HG03066 (cell line): ENCODE results near the gene OR4K17.
"Not testable (repeated sequence)": the region's sequence is repeated elsewhere in the genome, so short reads cannot be mapped to it uniquely, and the experiment has no call there.

Experiments used
- ATAC-seq: cut with Tn5 transposase; IDR thresholded peaks from one replicate; pipeline ENCODE4 v1.9.1; 2021; ENCODE audit warnings: low read depth; ENCODE audit not compliant: unreplicated experiment

OR4K17 gene

GRCh38 chr14:20110438-20110837, at the start of gene OR4K17:
TSS of gene OR4K17 (plus strand) at chr14:20110739. CDS start at chr14:20117500, 6,761 bp downstream.
- no peak for ATAC-seq

GRCh38 chr14:20092050-20092449, 18.5 kb upstream of the OR4K17 start:
- ATAC-seq, result no peak

- no peak for ATAC-seq
Observed at GRCh38 chr14:20093442-20093841, 17.1 kb upstream of the OR4K17 start.

- not testable (repeated sequence) for ATAC-seq
Observed at GRCh38 chr14:20098926-20099770, 11.4 kb upstream of the OR4K17 start.

GRCh38 chr14:20112321-20112720, 1.8 kb downstream of the OR4K17 start:
- ATAC-seq, result no peak

- ATAC-seq, result no peak
Observed at GRCh38 chr14:20116748-20117147, 6.2 kb downstream of the OR4K17 start.

- no peak for ATAC-seq
Observed at GRCh38 chr14:20118795-20119194, 8.3 kb downstream of the OR4K17 start.

GRCh38 chr14:20138520-20138919, 28.0 kb downstream of the OR4K17 start, which contains the start of gene OR4N5:
TSS of gene OR4N5 (plus strand) at chr14:20138820. CDS start at chr14:20143736, 4,916 bp downstream.
- no peak for ATAC-seq

- ATAC-seq, result no peak
Observed at GRCh38 chr14:20143911-20144310, 33.4 kb downstream of the OR4K17 start.

GRCh38 chr14:20144820-20145219, 34.3 kb downstream of the OR4K17 start:
- no peak for ATAC-seq

GRCh38 chr14:20164462-20164861, 53.9 kb downstream of the OR4K17 start:
- ATAC-seq, result no peak

- ATAC-seq, result no peak
Observed at GRCh38 chr14:20167091-20167490, 56.6 kb downstream of the OR4K17 start.

GRCh38 chr14:20169852-20170251, 59.3 kb downstream of the OR4K17 start:
- ATAC-seq, result not testable (repeated sequence)
